WERI-Rb-1 (cell line): ENCODE measurements around the gene SH3PXD2A.

Source experiments
- DNase-seq: peaks from one replicate; pipeline ENCODE4 v3.0.0-alpha.2; 2020
- H3K27ac ChIP-seq: fragments of 250-450 bp; sonication (Bioruptor Pico); 2 replicates; pipeline ENCODE4 v1.5.1; 2020; ENCODE audit warnings: mild to moderate bottlenecking, moderate library complexity
- H3K27me3 ChIP-seq: fragments of 250-450 bp; sonication (Bioruptor Pico); 2 replicates; pipeline ENCODE4 v1.5.1; 2021; ENCODE audit warnings: mild to moderate bottlenecking, low read depth, moderate library complexity; ENCODE audit not compliant: insufficient read depth, severe bottlenecking
- H3K36me3 ChIP-seq: fragments of 250-450 bp; sonication (Bioruptor Pico); 2 replicates; pipeline ENCODE4 v1.5.1; 2020; ENCODE audit warnings: mild to moderate bottlenecking, moderate library complexity
- H3K4me3 ChIP-seq: 2 replicates; pipeline ENCODE4 v1.5.1; 2011; ENCODE audit warnings: low read depth, mild to moderate bottlenecking, control low read depth, low read length
- H3K9me3 ChIP-seq: fragments of 250-450 bp; sonication (Bioruptor Pico); 2 replicates; pipeline ENCODE4 v1.5.1; 2021; ENCODE audit warnings: mild to moderate bottlenecking, moderate library complexity; ENCODE audit not compliant: severe bottlenecking
- CTCF ChIP-seq: IDR thresholded peaks from 2 replicates; pipeline ENCODE4 v1.5.1; 2011; ENCODE audit warnings: low read depth, mild to moderate bottlenecking, control low read depth, inconsistent platforms, low read length

SH3PXD2A gene

GRCh38 chr10:103861505-103861904, 6.1 kb upstream of the SH3PXD2A start:
- no peaks in the 10 kb centered on the region for H3K27me3 ChIP-seq
- no peak for DNase-seq
- peaks cover 6% of the 10 kb centered on the region for H3K9me3 ChIP-seq
- no peak overlapping the region for H3K27ac ChIP-seq
- TF ChIP-seq CTCF, result no peak
- H3K4me3 ChIP-seq, result no peak overlapping the region
- H3K36me3 ChIP-seq, result no peaks in the 10 kb centered on the region

- H3K27ac ChIP-seq, result no peak overlapping the region
Measured at GRCh38 chr10:103859161-103860086, 4.0 kb upstream of the SH3PXD2A start.

GRCh38 chr10:103858360-103858759, 3.0 kb upstream of the SH3PXD2A start:
- no peaks in the 10 kb centered on the region for H3K36me3 ChIP-seq
- no peak overlapping the region for H3K27ac ChIP-seq
- no peak for TF ChIP-seq CTCF
- no peaks in the 10 kb centered on the region for H3K27me3 ChIP-seq
- DNase-seq, result no peak
- no peaks in the 10 kb centered on the region for H3K9me3 ChIP-seq
- H3K4me3 ChIP-seq, result no peak overlapping the region

More at GRCh38 chr10:103859161-103860086, 4.0 kb upstream of the SH3PXD2A start:
- Histone ChIP-seq H3K9me3 (no peaks in the 10 kb centered on the region), H3K27me3 (no peaks in the 10 kb centered on the region), H3K4me3 (no peak overlapping the region), H3K36me3 (no peaks in the 10 kb centered on the region)
- peak; percentile 67 for TF ChIP-seq CTCF
- DNase-seq, result peak; percentile 77

GRCh38 chr10:103856797-103857170, 1.4 kb upstream of the SH3PXD2A start:
- no peak for TF ChIP-seq CTCF
- no peak for DNase-seq
- no peak overlapping the region for H3K4me3 ChIP-seq

GRCh38 chr10:103855852-103856796, 748 bp upstream of the SH3PXD2A start:
- H3K27ac ChIP-seq, result peak overlapping the region; percentile 41
- no peak for DNase-seq
- no peaks in the 10 kb centered on the region for H3K9me3 ChIP-seq
- H3K4me3 ChIP-seq, result peak overlapping the region; percentile 58
- TF ChIP-seq CTCF, result no peak
- H3K27me3 ChIP-seq, result no peaks in the 10 kb centered on the region
- H3K36me3 ChIP-seq, result no peaks in the 10 kb centered on the region

More at GRCh38 chr10:103856797-103857170, 1.4 kb upstream of the SH3PXD2A start:
- H3K27ac ChIP-seq, result no peak overlapping the region
- no peaks in the 10 kb centered on the region for H3K9me3 ChIP-seq
- no peaks in the 10 kb centered on the region for H3K27me3 ChIP-seq
- no peaks in the 10 kb centered on the region for H3K36me3 ChIP-seq
